DND-41 (cell line): Measurements from ENCODE around the gene ALOX5.

Experiments used
- ATAC-seq: fragments of 200-7000 bp; cut with Tn5 transposase; 3 replicates; pipeline ENCODE4 v1.9.1; 2021; ENCODE audit warnings: low read depth; ENCODE audit not compliant: insufficient read depth
- DNase-seq: peaks from one replicate; pipeline ENCODE4 v3.0.0-alpha.2; 2020
- H2AFZ ChIP-seq: 2 replicates; pipeline ENCODE4 v1.6.0; 2012; ENCODE audit warnings: low read depth, low read length
- H3K27ac ChIP-seq: 2 replicates; pipeline ENCODE4 v1.5.1; 2012; ENCODE audit warnings: low read length, inconsistent platforms
- H3K27me3 ChIP-seq: fragments of 200-600 bp; sonication (generic); 2 replicates; pipeline ENCODE4 v1.6.0; 2012; ENCODE audit warnings: low read length, mild to moderate bottlenecking, inconsistent platforms; ENCODE audit not compliant: insufficient read depth, poor library complexity
- H3K36me3 ChIP-seq: 2 replicates; pipeline ENCODE4 v1.5.1; 2012; ENCODE audit warnings: low read length, inconsistent platforms; ENCODE audit not compliant: insufficient read depth
- H3K4me1 ChIP-seq: 2 replicates; pipeline ENCODE4 v1.5.1; 2012; ENCODE audit warnings: mild to moderate bottlenecking, low read length; ENCODE audit not compliant: insufficient read depth
- H3K4me2 ChIP-seq: 2 replicates; pipeline ENCODE4 v1.6.0; 2012; ENCODE audit warnings: mild to moderate bottlenecking, moderate library complexity, low read length, inconsistent platforms; ENCODE audit not compliant: insufficient read depth
- H3K4me3 ChIP-seq, 2 experiments: fragments of 200-600 bp in 1 of 2; shearing (Covaris generic) in 1 of 2; 2 replicates each; pipeline ENCODE4 v1.5.1; 2012 to 2016; ENCODE audit warnings: inconsistent platforms in 2 of 2, low read length in 2 of 2, mild to moderate bottlenecking in 2 of 2, low read depth in 1 of 2, moderate library complexity in 1 of 2
- H3K79me2 ChIP-seq: 2 replicates; pipeline ENCODE4 v1.6.0; 2012; ENCODE audit warnings: low read length, inconsistent platforms; ENCODE audit not compliant: insufficient read depth
- H3K9ac ChIP-seq: 2 replicates; pipeline ENCODE4 v1.6.0; 2012; ENCODE audit warnings: low read depth, mild to moderate bottlenecking, inconsistent platforms, low read length, moderate library complexity
- H3K9me3 ChIP-seq: 2 replicates; pipeline ENCODE4 v1.5.1; 2012; ENCODE audit warnings: low read length, moderate library complexity, mild to moderate bottlenecking, inconsistent platforms; ENCODE audit not compliant: insufficient read depth, severe bottlenecking
- H4K20me1 ChIP-seq: 2 replicates; pipeline ENCODE4 v1.6.0; 2012; ENCODE audit warnings: low read length; ENCODE audit not compliant: insufficient read depth
- EZH2 ChIP-seq: IDR thresholded peaks from 3 replicates; pipeline ENCODE4 v1.6.1; 2012; ENCODE audit warnings: borderline replicate concordance, low read depth, mild to moderate bottlenecking, moderate library complexity, low read length, inconsistent platforms; ENCODE audit not compliant: severe bottlenecking
- TF ChIP-seq, protein P1 (sequence below): IDR thresholded peaks from 2 replicates; pipeline ENCODE4 v1.5.1; 2012; ENCODE audit warnings: borderline replicate concordance, low read length, moderate library complexity, mild to moderate bottlenecking; ENCODE audit not compliant: poor library complexity, severe bottlenecking; ENCODE audit errors: extremely low read depth

The ALOX5 gene

DNA sequence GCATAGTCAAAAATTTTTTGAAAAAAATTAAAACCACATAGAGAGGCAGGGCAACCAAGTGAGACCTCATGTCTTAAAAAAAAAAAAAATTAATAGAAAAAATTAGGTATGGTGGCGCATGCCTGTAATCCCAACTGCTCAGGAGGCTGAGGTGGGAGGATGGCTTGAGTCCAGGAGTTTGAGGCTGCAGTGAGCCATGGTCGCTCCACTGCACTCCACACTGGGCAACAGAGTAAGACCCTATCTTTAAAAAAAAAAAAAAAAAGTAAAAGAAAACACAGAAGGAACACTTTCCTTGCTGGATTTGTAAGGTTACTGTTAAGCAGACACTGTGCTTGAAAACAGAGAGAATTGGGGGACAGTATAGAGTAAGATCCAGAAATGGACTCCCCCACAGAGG lies 58.1 kb downstream of the ALOX5 start:
- H3K4me1 ChIP-seq, result no peaks in the 10 kb centered on the region
- no peaks in the 10 kb centered on the region for H3K9me3 ChIP-seq
- TF ChIP-seq, protein P1, sequence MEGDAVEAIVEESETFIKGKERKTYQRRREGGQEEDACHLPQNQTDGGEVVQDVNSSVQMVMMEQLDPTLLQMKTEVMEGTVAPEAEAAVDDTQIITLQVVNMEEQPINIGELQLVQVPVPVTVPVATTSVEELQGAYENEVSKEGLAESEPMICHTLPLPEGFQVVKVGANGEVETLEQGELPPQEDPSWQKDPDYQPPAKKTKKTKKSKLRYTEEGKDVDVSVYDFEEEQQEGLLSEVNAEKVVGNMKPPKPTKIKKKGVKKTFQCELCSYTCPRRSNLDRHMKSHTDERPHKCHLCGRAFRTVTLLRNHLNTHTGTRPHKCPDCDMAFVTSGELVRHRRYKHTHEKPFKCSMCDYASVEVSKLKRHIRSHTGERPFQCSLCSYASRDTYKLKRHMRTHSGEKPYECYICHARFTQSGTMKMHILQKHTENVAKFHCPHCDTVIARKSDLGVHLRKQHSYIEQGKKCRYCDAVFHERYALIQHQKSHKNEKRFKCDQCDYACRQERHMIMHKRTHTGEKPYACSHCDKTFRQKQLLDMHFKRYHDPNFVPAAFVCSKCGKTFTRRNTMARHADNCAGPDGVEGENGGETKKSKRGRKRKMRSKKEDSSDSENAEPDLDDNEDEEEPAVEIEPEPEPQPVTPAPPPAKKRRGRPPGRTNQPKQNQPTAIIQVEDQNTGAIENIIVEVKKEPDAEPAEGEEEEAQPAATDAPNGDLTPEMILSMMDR, result no peak
- no peak for TF ChIP-seq EZH2
- no peak overlapping the region for H3K27ac ChIP-seq
- no peaks in the 10 kb centered on the region for H3K27me3 ChIP-seq
- DNase-seq (no peak), ATAC-seq (no peak)
- no peaks in the 10 kb centered on the region for H4K20me1 ChIP-seq
- no peaks in the 10 kb centered on the region for H3K36me3 ChIP-seq
- no peak overlapping the region for H3K4me3 ChIP-seq
- no peak overlapping the region for H3K4me2 ChIP-seq
- no peaks in the 10 kb centered on the region for H3K79me2 ChIP-seq
- H2AFZ ChIP-seq, result no peak overlapping the region
- no peak overlapping the region for H3K9ac ChIP-seq

GRCh38 chr10:45432700-45433472 lies 58.9 kb downstream of the ALOX5 start:
- Histone ChIP-seq H3K9ac (no peak overlapping the region), H3K27ac (no peak overlapping the region), H3K9me3 (no peaks in the 10 kb centered on the region), H3K4me1 (no peaks in the 10 kb centered on the region), H3K4me2 (no peak overlapping the region), H3K27me3 (no peaks in the 10 kb centered on the region), H3K4me3 (no peak overlapping the region), H4K20me1 (no peaks in the 10 kb centered on the region), H2AFZ (no peak overlapping the region), H3K36me3 (no peaks in the 10 kb centered on the region), H3K79me2 (no peaks in the 10 kb centered on the region)
- no peak for TF ChIP-seq EZH2
- TF ChIP-seq, protein P1, result no peak
- ATAC-seq, result no peak
- no peak for DNase-seq

- H4K20me1 ChIP-seq, result no peaks in the 10 kb centered on the region
- H3K27ac ChIP-seq, result no peak overlapping the region
- TF ChIP-seq, protein P1, result no peak
- no peak for TF ChIP-seq EZH2
- ATAC-seq, result no peak
- H3K9ac ChIP-seq, result no peak overlapping the region
- DNase-seq, result no peak
- H3K36me3 ChIP-seq, result no peaks in the 10 kb centered on the region
- H3K27me3 ChIP-seq, result no peaks in the 10 kb centered on the region
- H3K9me3 ChIP-seq, result no peaks in the 10 kb centered on the region
- H3K79me2 ChIP-seq, result no peaks in the 10 kb centered on the region
- no peak overlapping the region for H3K4me2 ChIP-seq
- no peak overlapping the region for H3K4me3 ChIP-seq
- no peaks in the 10 kb centered on the region for H3K4me1 ChIP-seq
- H2AFZ ChIP-seq, result no peak overlapping the region
Observed at GRCh38 chr10:45433716-45434469, 59.9 kb downstream of the ALOX5 start.
